Measurements from ENCODE around the gene CDC27. TPM values are rescaled to one million over a fixed set of nuclear protein-coding genes. Genes with fewer than 3 reads are reported as not detected.
"Not testable (repeated sequence)": the region's sequence is repeated elsewhere in the genome, so short reads cannot be mapped to it uniquely, and the experiment has no call there.

CDC27 gene
- total RNA-seq, 2 donors from 2014 or later = 134 to 146 TPM

DNA sequence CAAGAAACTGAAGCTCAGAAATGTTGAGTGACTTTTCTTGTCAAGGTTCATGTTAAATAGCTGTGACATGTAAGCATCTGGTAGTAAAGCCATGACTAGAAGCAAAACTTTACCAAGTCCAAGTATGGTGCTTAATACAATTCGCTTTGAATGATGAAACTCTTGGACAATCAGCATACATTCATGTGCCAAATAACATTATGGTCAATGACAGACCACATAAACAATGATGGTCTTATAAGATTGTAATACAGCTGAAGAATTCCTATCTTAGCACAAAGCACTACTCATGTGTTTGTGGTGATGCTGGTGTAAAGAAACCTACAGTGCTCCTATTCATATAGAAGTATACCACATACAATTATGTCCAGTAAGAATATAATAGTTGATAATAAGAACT lies 112.9 kb downstream of the CDC27 start:
- Mint-ChIP-seq H3K36me3 (peaks cover 0 to 5% of the 10 kb centered on the region in 2 donors), H3K9me3 (no peaks in the 10 kb centered on the region), H3K27ac (no peak overlapping the region)
- DNase-seq (ENCODE audit: low spot score in 2 of 2) (no peak), ATAC-seq (no peak)

DNA sequence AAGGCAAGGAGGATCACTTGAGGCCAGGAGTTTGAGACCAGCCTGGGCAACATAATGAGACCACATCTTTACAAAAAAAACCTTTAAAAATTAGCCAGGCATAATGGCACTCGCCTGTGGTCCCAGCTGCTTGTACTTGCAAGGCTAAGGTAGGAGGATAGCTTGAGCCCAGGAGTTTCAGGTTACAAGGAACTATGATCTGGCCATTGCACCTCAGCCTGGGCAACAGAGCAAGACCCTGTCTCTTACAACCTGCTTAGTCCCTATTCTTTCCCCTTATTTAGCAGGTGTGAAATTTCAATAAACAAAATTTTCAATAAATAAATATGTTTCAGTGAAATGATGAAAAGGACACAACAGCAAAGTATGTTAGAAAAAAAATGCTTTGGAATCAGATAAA lies 114.7 kb downstream of the CDC27 start:
- not testable (repeated sequence) for H3K9me3 Mint-ChIP-seq; H3K27ac Mint-ChIP-seq; H3K36me3 Mint-ChIP-seq; ATAC-seq; DNase-seq (ENCODE audit: low spot score in 2 of 2)

DNA sequence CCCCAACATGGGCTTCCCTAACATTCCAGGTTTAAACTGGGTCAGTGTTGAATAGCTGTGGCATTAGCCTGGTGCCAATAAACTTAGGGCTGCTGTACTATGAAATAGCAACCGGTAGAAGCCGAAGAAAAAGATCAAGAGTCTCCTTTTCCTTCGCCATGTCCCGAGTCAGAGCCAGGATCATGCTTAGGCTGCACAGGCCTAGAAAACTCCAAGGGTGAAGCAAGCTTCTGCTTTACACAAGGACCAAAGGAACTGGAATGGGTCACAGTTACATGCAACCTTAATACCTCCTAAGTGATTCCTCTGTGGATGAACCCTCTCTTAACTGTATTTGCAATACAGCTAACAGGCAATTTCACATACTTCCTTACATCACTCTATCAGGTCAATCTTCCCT lies 115.5 kb downstream of the CDC27 start:
- H3K27ac Mint-ChIP-seq; H3K36me3 Mint-ChIP-seq; ATAC-seq; H3K9me3 Mint-ChIP-seq; DNase-seq (ENCODE audit: low spot score in 2 of 2): not testable (repeated sequence)

DNA sequence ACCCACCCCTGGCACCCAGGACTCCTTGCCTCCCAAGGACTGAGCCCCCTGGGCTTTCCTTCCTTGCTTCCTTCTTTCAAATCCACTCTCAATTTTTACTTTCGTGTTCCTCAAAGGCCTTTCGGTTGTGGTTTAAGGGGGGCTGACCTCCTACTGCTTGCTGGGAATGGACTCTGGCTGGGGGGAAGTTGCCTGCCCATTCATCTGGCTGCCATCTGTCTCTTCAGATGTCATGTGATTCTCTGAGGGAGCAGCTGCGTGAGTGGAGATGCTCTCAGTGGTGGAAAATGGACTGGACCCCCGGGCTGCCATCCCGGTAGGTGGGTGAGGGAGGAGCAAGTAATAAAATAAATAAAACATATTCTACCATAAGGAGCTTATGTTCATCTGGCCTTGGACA lies 116.2 kb downstream of the CDC27 start:
- peaks cover 0 to 5% of the 10 kb centered on the region in 2 donors for H3K36me3 Mint-ChIP-seq
- H3K27ac Mint-ChIP-seq = no peak overlapping the region
- H3K9me3 Mint-ChIP-seq = no peaks in the 10 kb centered on the region
- ATAC-seq (no peak), DNase-seq (ENCODE audit: low spot score in 2 of 2) (no peak)

DNA sequence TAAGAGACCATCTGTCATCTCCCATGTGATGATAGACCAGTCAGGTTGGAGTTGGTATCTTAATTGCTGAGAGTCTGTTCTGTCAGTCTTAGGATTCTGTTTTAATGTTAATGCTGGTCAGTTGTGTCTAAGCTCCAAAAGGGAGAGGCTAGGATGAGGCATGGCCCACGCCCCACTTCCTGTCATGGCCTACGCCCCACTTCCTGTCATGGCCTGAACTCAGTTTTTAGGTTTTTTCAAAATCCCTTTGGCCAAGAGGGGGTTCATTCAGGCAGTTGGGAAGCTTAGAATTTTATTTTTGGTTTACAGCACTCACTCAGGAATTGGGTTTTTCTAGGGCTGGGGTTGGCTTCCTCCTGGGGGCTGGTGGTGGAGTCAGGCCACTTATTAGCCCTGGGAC lies 117.9 kb downstream of the CDC27 start:
- not testable (repeated sequence) for H3K9me3 Mint-ChIP-seq; ATAC-seq; DNase-seq (ENCODE audit: low spot score in 2 of 2)
- peak overlapping the region; percentile 31 to 50 for H3K27ac Mint-ChIP-seq
- peaks cover 0 to 11% of the 10 kb centered on the region in 2 donors for H3K36me3 Mint-ChIP-seq

DNA sequence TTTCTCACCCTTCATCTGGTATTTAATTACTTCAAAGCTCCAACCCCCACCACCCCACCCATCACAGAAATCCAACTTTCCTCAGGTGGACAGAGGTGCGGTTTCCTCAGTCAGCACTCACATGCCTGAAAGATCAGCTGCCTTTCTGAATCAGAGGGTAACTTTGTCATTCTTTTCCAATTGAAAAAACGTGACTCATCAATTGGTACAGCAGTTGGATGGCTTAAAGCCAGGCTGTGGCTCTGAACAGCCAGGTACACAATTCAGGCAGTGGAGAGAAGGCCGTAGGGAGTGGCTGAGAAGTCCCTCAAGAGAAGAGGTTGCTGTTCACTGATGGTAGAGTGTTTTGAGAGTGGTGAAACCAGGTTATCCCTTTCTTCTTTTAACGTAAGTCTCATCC lies 118.8 kb downstream of the CDC27 start:
- peak in 1 of 2 donors; percentile 28 for ATAC-seq
- not testable (repeated sequence) for H3K9me3 Mint-ChIP-seq

More for the DNA sequence above, 118.8 kb downstream of the CDC27 start:
- Mint-ChIP-seq H3K36me3 (peaks cover 0 to 15% of the 10 kb centered on the region in 2 donors), H3K27ac (peak overlapping the region in 1 of 2 donors; percentile 50)
- not testable (repeated sequence) for DNase-seq (ENCODE audit: low spot score in 2 of 2)

Other genes starting within 250 kb of the CDC27 start
- not detected for gene RPRML, start 210.0 kb downstream of the CDC27 start, total RNA-seq
- gene MYL4, start 20.1 kb upstream of the CDC27 start, total RNA-seq = not detected
- gene ITGB3, start 64.5 kb upstream of the CDC27 start, total RNA-seq = under 1 TPM in 1 of 2 donors, not detected in 1; 0.10 TPM
- gene EFCAB13, start 134.7 kb upstream of the CDC27 start, total RNA-seq = 1 to 10 TPM; 3.8 to 6.8 TPM